HEK293 (cell line): ENCODE data around the gene CRYZL1.

ENCODE experiments used
- CTCF ChIA-PET: fragments of 350-600 bp; formaldehyde crosslinking; extraction: SDS; loops from one replicate; lab custom pipeline; 2021; ENCODE audit warnings: antibody characterized with exemption; lab: Yijun Ruan, JAX
- POLR2A ChIA-PET: fragments of 300-600 bp; formaldehyde crosslinking; extraction: SDS; loops from one replicate; lab custom pipeline; 2020; ENCODE audit warnings: antibody characterized with exemption, inconsistent platforms; lab: Yijun Ruan, JAX
- H3K27ac ChIP-seq: fragments of 200-500 bp; sonication (Bioruptor generic); 2 replicates; pipeline ENCODE4 v1.5.1; 2014; ENCODE audit warnings: low read depth, low read length, control low read depth, inconsistent platforms; ENCODE audit errors: extremely low read depth
- H3K36me3 ChIP-seq, 2 experiments: fragments of 200-500 bp in 1 of 2; sonication (Bioruptor generic) in 1 of 2; 1 replicate in 1 of 2; 2 replicates in 1 of 2; pipeline ENCODE4 v1.5.1; 2014 to 2017; ENCODE audit warnings: inconsistent platforms in 2 of 2, low read length in 2 of 2; ENCODE audit not compliant: control insufficient read depth in 2 of 2, insufficient read depth in 1 of 2
- H3K4me1 ChIP-seq: fragments of 200-500 bp; sonication (Bioruptor generic); 2 replicates; pipeline ENCODE4 v1.5.1; 2014; ENCODE audit warnings: mild to moderate bottlenecking, low read length, inconsistent platforms; ENCODE audit not compliant: control insufficient read depth, insufficient read depth
- H3K4me3 ChIP-seq: 2 replicates; pipeline ENCODE4 v1.5.1; 2011; ENCODE audit warnings: low read depth, mild to moderate bottlenecking, control low read depth, low read length, moderate library complexity
- H3K9me3 ChIP-seq: fragments of 200-500 bp; sonication (Bioruptor generic); 2 replicates; pipeline ENCODE4 v1.5.1; 2014; ENCODE audit warnings: low read depth, low read length, inconsistent platforms; ENCODE audit not compliant: control insufficient read depth, insufficient read depth
- BCL11A ChIP-seq: fragments of 450-650 bp; formaldehyde crosslinking; IDR thresholded peaks from 2 replicates; pipeline ENCODE4 v1.5.1; 2016; ENCODE audit warnings: low read depth, missing biosample characterization, missing genetic modification characterization
- GLI2 ChIP-seq: fragments of 450-650 bp; formaldehyde crosslinking; IDR thresholded peaks from 2 replicates; pipeline ENCODE4; 2017; ENCODE audit warnings: missing biosample characterization, missing genetic modification characterization, low read depth, borderline replicate concordance
- HOXC10 ChIP-seq: sonication (generic); formaldehyde crosslinking; IDR thresholded peaks from 2 replicates; pipeline ENCODE4 v1.8.1; 2023; ENCODE audit warnings: mild to moderate bottlenecking, missing genetic modification reagents
- IKZF3 ChIP-seq: fragments of 450-650 bp; IDR thresholded peaks from 2 replicates; pipeline ENCODE4 v1.5.0; 2018; ENCODE audit warnings: missing biosample characterization, mild to moderate bottlenecking, missing genetic modification characterization, moderate library complexity
- MEIS1 ChIP-seq: sonication (generic); formaldehyde crosslinking; IDR thresholded peaks from 2 replicates; pipeline ENCODE4 v1.8.1; 2022; ENCODE audit warnings: missing genetic modification reagents, mild to moderate bottlenecking, borderline replicate concordance
- MYNN ChIP-seq: fragments of 450-650 bp; formaldehyde crosslinking; IDR thresholded peaks from 2 replicates; pipeline ENCODE4 v1.5.1; 2016; ENCODE audit warnings: missing biosample characterization, missing genetic modification characterization, borderline replicate concordance
- ZBTB20 ChIP-seq: fragments of 450-650 bp; formaldehyde crosslinking; IDR thresholded peaks from 2 replicates; pipeline ENCODE4 v1.5.1; 2016; ENCODE audit warnings: missing biosample characterization, missing genetic modification characterization
- ZBTB8A ChIP-seq: fragments of 450-650 bp; formaldehyde crosslinking; IDR thresholded peaks from 2 replicates; pipeline ENCODE4 v1.5.1; 2016; ENCODE audit warnings: missing biosample characterization, missing genetic modification characterization
- ZNF354C ChIP-seq: fragments of 450-650 bp; formaldehyde crosslinking; IDR thresholded peaks from 2 replicates; pipeline ENCODE4 v1.5.1; 2016; ENCODE audit warnings: missing biosample characterization, missing genetic modification characterization, low read depth, borderline replicate concordance
- ZNF404 ChIP-seq: fragments of 450-650 bp; formaldehyde crosslinking; IDR thresholded peaks from 2 replicates; pipeline ENCODE4 v1.5.1; 2017; ENCODE audit warnings: missing biosample characterization, missing genetic modification characterization
- ZNF48 ChIP-seq: fragments of 450-650 bp; formaldehyde crosslinking; IDR thresholded peaks from 2 replicates; pipeline ENCODE4 v1.5.1; 2016; ENCODE audit warnings: missing biosample characterization, missing genetic modification characterization
- ZNF510 ChIP-seq: fragments of 450-650 bp; formaldehyde crosslinking; IDR thresholded peaks from 2 replicates; pipeline ENCODE4 v1.5.1; 2018; ENCODE audit warnings: mild to moderate bottlenecking, missing genetic modification characterization, missing biosample characterization; ENCODE audit not compliant: insufficient replicate concordance
- ZNF561 ChIP-seq: fragments of 450-650 bp; IDR thresholded peaks from 2 replicates; pipeline ENCODE4 v1.5.1; 2018; ENCODE audit warnings: missing biosample characterization, missing genetic modification characterization, borderline replicate concordance
- ZNF664 ChIP-seq: fragments of 450-650 bp; formaldehyde crosslinking; IDR thresholded peaks from 2 replicates; pipeline ENCODE4 v1.5.1; 2016; ENCODE audit warnings: missing biosample characterization, missing genetic modification characterization
- ZNF677 ChIP-seq: fragments of 450-650 bp; IDR thresholded peaks from 2 replicates; pipeline ENCODE4 v1.5.0; 2018; ENCODE audit warnings: missing biosample characterization, mild to moderate bottlenecking, missing genetic modification characterization, moderate library complexity
- ZNF777 ChIP-seq: fragments of 450-650 bp; formaldehyde crosslinking; IDR thresholded peaks from 2 replicates; pipeline ENCODE4 v1.5.1; 2017; ENCODE audit warnings: missing biosample characterization, missing genetic modification characterization, borderline replicate concordance
- TF ChIP-seq, protein P1 (sequence below): fragments of 450-650 bp; IDR thresholded peaks from 2 replicates; pipeline ENCODE4 v1.5.1; 2018; ENCODE audit warnings: missing biosample characterization, mild to moderate bottlenecking, missing genetic modification characterization
- TF ChIP-seq, protein P2 (sequence below): fragments of 450-650 bp; formaldehyde crosslinking; IDR thresholded peaks from 2 replicates; pipeline ENCODE4 v1.5.1; 2016; ENCODE audit warnings: missing biosample characterization, missing genetic modification characterization
- TF ChIP-seq, protein P3 (sequence below): fragments of 450-650 bp; formaldehyde crosslinking; IDR thresholded peaks from 2 replicates; pipeline ENCODE4 v1.5.1; 2016; ENCODE audit warnings: missing biosample characterization, missing genetic modification characterization
- TF ChIP-seq, protein P4 (sequence below): fragments of 450-650 bp; formaldehyde crosslinking; IDR thresholded peaks from 2 replicates; pipeline ENCODE4 v1.5.1; 2016; ENCODE audit warnings: missing biosample characterization, missing genetic modification characterization
- TF ChIP-seq, protein P5 (sequence below): fragments of 450-650 bp; formaldehyde crosslinking; IDR thresholded peaks from 2 replicates; pipeline ENCODE4 v1.5.1; 2017; ENCODE audit warnings: missing biosample characterization, missing genetic modification characterization
- TF ChIP-seq, protein P6 (sequence below): fragments of 450-650 bp; formaldehyde crosslinking; IDR thresholded peaks from 2 replicates; pipeline ENCODE4 v1.5.1; 2016; ENCODE audit warnings: missing biosample characterization, missing genetic modification characterization
- TF ChIP-seq, protein P7 (sequence below): fragments of 450-650 bp; formaldehyde crosslinking; IDR thresholded peaks from 2 replicates; pipeline ENCODE4 v1.5.1; 2016; ENCODE audit warnings: missing biosample characterization, missing genetic modification characterization, borderline replicate concordance

The CRYZL1 gene

DNA sequence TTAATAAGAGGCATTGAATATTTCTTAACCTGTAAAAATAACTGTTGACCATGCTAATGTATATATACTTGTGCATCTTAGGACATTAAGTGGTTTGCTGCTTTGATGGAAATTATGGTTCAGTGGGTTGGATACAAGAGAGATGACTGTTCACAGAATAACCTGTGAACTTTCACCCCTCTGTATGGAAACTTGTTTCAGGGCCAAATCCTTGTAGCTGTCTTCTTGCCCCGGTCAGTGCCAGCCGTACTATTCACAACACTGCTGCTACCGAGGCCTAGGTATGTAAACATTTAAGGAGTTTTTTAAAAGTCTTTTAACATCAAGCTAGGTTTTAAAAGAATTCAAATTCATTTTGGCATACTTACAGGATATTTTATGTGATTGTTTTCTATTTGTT, 69.2 kb downstream of the CRYZL1 start (continued):
- no peak for TF ChIP-seq ZNF510 (tag by site-specific recombination)
- TF ChIP-seq GLI2 (tag by site-specific recombination), result no peak
- TF ChIP-seq, all 188 proteins: peak for 0

DNA sequence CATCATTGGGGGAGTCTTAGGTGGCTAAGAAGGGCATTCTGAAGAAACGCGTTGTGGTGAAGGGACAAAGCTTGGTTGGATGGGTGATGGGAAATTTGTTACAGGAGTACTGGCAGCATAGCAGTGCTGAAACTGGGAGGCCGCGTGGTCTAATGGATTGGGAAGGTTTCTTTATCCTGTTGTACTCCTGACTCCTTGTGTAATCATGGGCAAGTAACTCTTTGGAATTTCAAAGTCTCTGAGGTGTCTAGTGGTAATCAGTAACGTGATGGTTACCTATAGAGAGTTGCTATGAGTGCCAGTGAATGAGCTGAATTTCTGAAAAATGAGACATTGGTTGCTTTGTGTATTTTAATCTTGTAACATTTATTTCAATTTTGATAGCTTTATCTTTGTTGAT, 71.5 kb downstream of the CRYZL1 start:
- Histone ChIP-seq H3K36me3 (peaks cover 73 to 86% of the 10 kb centered on the region in 2 experiments), H3K27ac (no peak overlapping the region), H3K4me3 (no peak overlapping the region), H3K9me3 (no peaks in the 10 kb centered on the region), H3K4me1 (no peaks in the 10 kb centered on the region)
- CTCF ChIA-PET, result interaction anchor here (0.6 to 1.3 kb wide), 3 partner anchors 9 to 35 kb away, joined by 3 to 7 read pairs (median 4); no protein-coding TSS in a partner anchor
- POLR2A ChIA-PET, result no interaction called here
- no peak for TF ChIP-seq ZNF404 (tag by site-specific recombination)
- no peak for TF ChIP-seq ZNF48 (tag by site-specific recombination)
- TF ChIP-seq, protein P1, sequence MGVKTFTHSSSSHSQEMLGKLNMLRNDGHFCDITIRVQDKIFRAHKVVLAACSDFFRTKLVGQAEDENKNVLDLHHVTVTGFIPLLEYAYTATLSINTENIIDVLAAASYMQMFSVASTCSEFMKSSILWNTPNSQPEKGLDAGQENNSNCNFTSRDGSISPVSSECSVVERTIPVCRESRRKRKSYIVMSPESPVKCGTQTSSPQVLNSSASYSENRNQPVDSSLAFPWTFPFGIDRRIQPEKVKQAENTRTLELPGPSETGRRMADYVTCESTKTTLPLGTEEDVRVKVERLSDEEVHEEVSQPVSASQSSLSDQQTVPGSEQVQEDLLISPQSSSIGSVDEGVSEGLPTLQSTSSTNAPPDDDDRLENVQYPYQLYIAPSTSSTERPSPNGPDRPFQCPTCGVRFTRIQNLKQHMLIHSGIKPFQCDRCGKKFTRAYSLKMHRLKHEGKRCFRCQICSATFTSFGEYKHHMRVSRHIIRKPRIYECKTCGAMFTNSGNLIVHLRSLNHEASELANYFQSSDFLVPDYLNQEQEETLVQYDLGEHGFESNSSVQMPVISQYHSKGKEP (tag by site-specific recombination), result no peak
- no peak for TF ChIP-seq IKZF3 (tag by site-specific recombination)
- no peak for TF ChIP-seq MEIS1 (CRISPR knock-in tag)
- TF ChIP-seq, protein P2, sequence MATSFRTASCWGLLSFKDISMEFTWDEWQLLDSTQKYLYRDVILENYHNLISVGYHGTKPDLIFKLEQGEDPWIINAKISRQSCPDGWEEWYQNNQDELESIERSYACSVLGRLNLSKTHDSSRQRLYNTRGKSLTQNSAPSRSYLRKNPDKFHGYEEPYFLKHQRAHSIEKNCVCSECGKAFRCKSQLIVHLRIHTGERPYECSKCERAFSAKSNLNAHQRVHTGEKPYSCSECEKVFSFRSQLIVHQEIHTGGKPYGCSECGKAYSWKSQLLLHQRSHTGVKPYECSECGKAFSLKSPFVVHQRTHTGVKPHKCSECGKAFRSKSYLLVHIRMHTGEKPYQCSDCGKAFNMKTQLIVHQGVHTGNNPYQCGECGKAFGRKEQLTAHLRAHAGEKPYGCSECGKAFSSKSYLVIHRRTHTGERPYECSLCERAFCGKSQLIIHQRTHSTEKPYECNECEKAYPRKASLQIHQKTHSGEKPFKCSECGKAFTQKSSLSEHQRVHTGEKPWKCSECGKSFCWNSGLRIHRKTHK, result no peak
- no peak for TF ChIP-seq BCL11A
- TF ChIP-seq ZNF664 (tag by site-specific recombination), result no peak
- no peak for TF ChIP-seq ZNF777 (tag by site-specific recombination)

DNA sequence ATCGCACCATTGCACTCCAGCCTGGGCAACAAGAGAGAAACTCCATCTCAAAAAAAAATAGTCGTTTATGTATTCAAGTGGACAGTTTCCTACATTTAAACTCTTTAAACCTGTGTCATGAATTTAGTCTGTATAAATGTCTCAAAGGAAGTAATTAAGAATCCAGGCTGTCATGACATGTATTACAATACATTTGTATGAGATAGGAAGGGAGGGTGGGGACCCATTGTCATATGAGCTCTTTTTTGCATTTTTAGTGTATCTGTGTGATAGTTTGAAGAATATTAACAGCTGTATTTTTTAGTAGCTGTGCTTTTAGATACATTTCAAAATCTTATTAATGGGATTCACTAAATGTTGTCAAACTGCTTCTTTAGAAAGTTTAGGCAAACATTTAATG, 73.1 kb downstream of the CRYZL1 start:
- Histone ChIP-seq H3K36me3 (peaks cover 66 to 82% of the 10 kb centered on the region in 2 experiments), H3K27ac (no peak overlapping the region; the same call in 1 of the 2 replicates), H3K4me3 (no peak overlapping the region), H3K9me3 (no peaks in the 10 kb centered on the region), H3K4me1 (no peaks in the 10 kb centered on the region)
- ChIA-PET CTCF (no interaction called here), POLR2A (no interaction called here)
- TF ChIP-seq MYNN, result no peak
- TF ChIP-seq HOXC10 (CRISPR knock-in tag), result no peak
- TF ChIP-seq ZNF354C (tag by site-specific recombination), result no peak
- TF ChIP-seq ZNF561 (tag by site-specific recombination), result no peak
- TF ChIP-seq, protein P3, sequence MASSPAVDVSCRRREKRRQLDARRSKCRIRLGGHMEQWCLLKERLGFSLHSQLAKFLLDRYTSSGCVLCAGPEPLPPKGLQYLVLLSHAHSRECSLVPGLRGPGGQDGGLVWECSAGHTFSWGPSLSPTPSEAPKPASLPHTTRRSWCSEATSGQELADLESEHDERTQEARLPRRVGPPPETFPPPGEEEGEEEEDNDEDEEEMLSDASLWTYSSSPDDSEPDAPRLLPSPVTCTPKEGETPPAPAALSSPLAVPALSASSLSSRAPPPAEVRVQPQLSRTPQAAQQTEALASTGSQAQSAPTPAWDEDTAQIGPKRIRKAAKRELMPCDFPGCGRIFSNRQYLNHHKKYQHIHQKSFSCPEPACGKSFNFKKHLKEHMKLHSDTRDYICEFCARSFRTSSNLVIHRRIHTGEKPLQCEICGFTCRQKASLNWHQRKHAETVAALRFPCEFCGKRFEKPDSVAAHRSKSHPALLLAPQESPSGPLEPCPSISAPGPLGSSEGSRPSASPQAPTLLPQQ (tag by site-specific recombination), result no peak
- TF ChIP-seq, protein P4, sequence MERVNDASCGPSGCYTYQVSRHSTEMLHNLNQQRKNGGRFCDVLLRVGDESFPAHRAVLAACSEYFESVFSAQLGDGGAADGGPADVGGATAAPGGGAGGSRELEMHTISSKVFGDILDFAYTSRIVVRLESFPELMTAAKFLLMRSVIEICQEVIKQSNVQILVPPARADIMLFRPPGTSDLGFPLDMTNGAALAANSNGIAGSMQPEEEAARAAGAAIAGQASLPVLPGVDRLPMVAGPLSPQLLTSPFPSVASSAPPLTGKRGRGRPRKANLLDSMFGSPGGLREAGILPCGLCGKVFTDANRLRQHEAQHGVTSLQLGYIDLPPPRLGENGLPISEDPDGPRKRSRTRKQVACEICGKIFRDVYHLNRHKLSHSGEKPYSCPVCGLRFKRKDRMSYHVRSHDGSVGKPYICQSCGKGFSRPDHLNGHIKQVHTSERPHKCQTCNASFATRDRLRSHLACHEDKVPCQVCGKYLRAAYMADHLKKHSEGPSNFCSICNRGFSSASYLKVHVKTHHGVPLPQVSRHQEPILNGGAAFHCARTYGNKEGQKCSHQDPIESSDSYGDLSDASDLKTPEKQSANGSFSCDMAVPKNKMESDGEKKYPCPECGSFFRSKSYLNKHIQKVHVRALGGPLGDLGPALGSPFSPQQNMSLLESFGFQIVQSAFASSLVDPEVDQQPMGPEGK (tag by site-specific recombination), result no peak
- TF ChIP-seq ZBTB8A (tag by site-specific recombination), result no peak
- TF ChIP-seq, protein P5, sequence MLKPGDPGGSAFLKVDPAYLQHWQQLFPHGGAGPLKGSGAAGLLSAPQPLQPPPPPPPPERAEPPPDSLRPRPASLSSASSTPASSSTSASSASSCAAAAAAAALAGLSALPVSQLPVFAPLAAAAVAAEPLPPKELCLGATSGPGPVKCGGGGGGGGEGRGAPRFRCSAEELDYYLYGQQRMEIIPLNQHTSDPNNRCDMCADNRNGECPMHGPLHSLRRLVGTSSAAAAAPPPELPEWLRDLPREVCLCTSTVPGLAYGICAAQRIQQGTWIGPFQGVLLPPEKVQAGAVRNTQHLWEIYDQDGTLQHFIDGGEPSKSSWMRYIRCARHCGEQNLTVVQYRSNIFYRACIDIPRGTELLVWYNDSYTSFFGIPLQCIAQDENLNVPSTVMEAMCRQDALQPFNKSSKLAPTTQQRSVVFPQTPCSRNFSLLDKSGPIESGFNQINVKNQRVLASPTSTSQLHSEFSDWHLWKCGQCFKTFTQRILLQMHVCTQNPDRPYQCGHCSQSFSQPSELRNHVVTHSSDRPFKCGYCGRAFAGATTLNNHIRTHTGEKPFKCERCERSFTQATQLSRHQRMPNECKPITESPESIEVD (tag by site-specific recombination), result no peak
- no peak for TF ChIP-seq ZBTB20 (tag by site-specific recombination)
- no peak for TF ChIP-seq ZNF677
- TF ChIP-seq, protein P6, sequence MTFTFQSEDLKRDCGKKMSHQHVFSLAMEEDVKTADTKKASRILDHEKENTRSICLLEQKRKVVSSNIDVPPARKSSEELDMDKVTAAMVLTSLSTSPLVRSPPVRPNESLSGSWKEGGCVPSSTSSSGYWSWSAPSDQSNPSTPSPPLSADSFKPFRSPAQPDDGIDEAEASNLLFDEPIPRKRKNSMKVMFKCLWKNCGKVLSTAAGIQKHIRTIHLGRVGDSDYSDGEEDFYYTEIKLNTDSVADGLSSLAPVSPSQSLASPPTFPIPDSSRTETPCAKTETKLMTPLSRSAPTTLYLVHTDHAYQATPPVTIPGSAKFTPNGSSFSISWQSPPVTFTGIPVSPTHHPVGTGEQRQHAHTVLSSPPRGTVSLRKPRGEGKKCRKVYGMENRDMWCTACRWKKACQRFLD (tag by site-specific recombination), result no peak
- TF ChIP-seq, protein P7, sequence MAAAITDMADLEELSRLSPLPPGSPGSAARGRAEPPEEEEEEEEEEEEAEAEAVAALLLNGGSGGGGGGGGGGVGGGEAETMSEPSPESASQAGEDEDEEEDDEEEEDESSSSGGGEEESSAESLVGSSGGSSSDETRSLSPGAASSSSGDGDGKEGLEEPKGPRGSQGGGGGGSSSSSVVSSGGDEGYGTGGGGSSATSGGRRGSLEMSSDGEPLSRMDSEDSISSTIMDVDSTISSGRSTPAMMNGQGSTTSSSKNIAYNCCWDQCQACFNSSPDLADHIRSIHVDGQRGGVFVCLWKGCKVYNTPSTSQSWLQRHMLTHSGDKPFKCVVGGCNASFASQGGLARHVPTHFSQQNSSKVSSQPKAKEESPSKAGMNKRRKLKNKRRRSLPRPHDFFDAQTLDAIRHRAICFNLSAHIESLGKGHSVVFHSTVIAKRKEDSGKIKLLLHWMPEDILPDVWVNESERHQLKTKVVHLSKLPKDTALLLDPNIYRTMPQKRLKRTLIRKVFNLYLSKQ (tag by site-specific recombination), result no peak
